Hippocampal formation (tissue), 2 donors: ENCODE measurements around the gene TMEM150A.
"Not testable (repeated sequence)": the region's sequence is repeated elsewhere in the genome, so short reads cannot be mapped to it uniquely, and the experiment has no call there.

Experiments used
- DNase-seq, 2 donors: peaks; one replicate each; lab custom pipeline; 2025; lab: John Stamatoyannopoulos, UW

The TMEM150A gene

GRCh38 chr2:85602476-85603234 lies at the start of gene TMEM150A:
TSS of gene TMEM150A (minus strand) at chr2:85602698. CDS start at chr2:85601948, 750 bp downstream.
- peak; percentile 87 to 91 for DNase-seq

DNA sequence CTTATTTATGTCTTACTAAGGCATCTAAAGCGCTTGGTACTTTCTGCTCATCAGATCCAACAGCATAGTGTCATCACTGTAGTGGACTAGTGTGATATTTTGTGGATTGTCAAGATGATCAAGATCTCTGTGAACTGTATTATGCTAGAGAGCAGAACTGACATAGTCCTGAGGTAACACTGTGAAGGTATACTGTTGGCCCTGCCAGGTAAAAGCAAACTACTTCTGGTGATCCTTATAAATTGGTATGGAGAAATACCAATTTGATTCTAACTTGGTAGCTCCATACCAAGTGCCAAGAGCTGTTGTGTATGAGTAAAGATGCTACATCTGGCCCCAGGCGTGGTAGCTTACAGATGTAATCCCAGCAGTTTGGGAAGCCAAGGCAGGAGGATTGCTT lies 49.6 kb upstream of the TMEM150A start:
- DNase-seq, result no peak

- DNase-seq, result no peak
These were observed 48.6 kb upstream of the TMEM150A start for GRCh38 chr2:85651097-85651496.

DNA sequence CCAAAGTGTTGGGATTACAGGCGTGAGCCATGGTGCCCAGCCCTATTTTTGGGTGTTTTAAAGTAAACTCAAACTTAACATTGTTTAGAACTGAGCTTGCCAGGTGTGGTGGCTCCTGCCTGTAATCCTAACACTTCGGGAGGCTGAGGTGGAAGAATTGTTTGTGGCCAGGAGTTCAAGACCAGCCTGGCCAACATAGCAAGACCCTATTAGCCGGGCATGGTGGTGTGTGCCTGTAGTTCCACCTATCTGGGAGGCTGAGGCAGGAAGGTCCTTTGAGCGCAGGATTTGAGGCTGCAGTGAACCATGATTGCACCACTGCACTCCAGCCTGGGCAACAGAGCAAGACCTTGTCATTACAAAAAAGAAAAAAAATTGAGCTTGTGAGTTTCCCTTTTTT lies 48.0 kb upstream of the TMEM150A start:
- DNase-seq, result no peak

- DNase-seq, result no peak
These were observed 47.0 kb upstream of the TMEM150A start for GRCh38 chr2:85649201-85650190.

DNA sequence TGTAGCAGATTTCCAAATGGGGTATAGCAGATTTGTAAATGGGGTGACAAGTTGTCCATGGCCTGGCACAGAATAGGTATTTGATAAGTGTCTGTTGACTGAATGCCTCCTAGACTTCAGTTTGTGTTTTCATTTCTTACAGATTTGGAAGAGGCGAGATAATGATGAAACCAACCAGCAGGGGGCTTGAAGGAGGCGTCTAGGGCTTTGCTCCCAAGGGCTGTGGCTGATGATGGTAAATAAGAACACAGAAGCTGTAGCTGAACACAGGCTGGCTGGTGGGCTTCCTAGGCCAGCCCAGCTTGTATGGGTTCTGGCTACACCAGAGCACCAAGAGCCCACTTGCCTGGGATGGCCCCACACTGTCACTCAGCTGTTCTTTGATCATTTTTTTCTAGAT lies 46.1 kb upstream of the TMEM150A start:
- DNase-seq, result no peak

GRCh38 chr2:85647823-85648526 lies 45.5 kb upstream of the TMEM150A start:
- DNase-seq, result no peak

DNA sequence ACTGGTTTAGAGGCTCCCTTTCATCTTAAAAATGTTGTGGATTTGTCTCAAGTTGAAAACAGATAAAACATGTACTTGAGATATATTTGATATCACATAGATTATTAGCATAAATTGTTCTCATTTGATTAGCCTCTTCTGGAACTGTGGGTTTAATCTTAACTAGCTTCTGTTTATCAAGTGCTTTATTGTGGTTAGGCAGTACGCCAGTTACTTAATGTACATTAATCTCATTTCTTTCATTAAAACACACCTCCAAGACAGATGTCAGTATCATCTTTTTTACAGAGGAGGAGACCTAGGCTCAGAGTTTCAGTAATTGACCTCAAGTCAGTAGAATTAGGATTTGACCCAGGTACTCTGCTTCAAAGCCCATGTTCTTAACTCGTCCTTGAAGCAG lies 43.7 kb upstream of the TMEM150A start:
- DNase-seq, result no peak

DNA sequence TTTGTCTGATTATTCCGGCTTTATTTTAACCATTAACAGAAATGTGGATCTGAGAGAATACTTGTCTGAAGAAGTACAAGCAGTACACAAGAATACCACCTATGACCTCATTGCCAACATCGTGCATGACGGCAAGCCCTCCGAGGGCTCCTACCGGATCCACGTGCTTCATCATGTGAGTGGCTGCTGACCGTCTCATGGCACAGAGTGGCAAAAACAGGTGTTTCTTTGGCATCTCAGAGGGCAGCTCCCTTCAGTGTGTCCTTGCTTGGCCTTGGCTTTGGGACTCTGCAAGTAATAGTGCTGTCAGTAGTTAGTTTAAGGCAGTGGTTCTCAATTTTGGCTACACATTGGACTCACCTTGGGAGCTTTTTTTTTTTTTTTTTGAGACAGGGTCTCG lies 42.4 kb upstream of the TMEM150A start:
- DNase-seq, result no peak

DNA sequence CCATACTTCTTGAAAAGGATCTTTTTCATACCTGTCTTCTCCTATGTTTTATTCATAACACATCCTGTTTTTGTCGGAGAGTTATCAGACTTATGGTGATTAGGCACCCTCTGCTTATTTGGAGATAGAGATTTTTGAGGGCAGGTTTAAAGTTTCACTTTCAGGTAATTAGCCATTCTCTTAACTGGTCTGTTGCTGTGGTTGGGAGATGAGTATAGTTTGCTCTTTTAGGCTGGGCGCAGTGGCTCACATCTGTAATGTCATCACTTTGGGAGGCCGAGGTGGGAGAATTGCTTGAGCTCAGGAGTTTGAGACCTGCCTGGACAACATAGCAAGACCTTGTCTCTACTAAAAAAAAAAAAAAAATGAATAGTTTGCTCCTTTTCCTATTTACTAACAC lies 40.2 kb upstream of the TMEM150A start:
- DNase-seq, result no peak

DNA sequence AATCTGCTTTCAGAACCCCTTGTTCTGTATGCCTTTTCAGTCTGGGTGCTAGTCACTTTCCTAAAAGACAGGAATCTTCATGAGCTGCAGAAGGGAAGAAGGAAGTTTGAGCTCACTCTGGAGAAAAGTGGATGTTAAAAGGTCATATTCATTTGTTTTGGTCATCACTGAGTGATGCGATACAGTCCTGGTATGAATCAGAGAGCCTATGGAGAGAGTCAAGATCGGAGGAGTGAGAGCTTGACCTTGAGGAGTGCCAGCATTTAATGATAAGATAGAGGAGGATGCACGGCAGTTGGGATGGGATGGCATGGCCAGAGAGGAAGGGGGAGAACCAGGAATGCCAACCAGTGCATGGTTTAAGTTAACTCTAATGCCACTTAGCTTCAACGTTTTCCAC lies 33.1 kb upstream of the TMEM150A start:
- no peak for DNase-seq

- no peak for DNase-seq
These were observed 32.5 kb upstream of the TMEM150A start for GRCh38 chr2:85635011-85635410.

DNA sequence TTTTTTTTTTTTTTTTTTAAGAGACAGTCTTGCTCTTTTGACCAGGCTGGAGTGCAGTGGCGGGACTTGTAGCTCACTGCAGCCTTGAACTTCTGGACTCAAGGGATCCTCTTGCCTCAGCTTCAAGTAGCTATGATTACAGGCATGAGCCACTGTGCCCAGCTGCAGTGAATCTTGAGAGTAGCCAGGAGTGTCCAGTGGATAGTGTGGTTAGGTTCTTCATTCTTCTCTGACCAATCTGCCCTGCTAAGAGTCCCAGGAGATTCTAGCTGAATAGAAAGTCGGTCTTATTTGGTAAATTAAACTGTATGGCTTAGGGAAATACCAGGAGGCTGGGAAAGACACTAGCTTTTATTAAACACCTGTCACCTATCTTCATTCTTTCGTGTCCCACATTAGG lies 28.8 kb upstream of the TMEM150A start:
- no peak for DNase-seq

DNA sequence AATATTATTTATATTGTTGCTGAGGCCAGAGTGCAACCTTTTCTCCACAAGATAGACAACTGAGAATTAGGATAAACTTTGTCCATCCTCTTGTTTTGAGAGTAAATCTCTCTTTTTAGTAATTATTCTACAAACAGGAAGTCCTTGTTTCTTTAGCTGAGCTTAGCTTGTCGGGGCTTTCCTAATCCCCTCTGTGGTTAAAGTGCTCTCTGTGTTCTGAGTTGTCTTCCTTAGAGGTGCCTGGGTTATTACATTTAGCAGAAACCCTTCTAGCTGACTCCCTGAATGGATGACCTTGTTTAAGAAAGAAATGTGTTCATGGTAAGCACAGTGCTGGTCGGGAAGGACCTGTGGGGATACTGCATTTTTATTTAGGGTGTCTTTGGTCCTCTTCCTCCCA lies 26.2 kb upstream of the TMEM150A start:
- DNase-seq, result no peak

GRCh38 chr2:85623991-85624390 lies 21.5 kb upstream of the TMEM150A start:
- DNase-seq, result no peak

- DNase-seq, result no peak
These were observed 18.8 kb upstream of the TMEM150A start for GRCh38 chr2:85621338-85621737.

GRCh38 chr2:85619617-85620016 lies 17.1 kb upstream of the TMEM150A start:
- DNase-seq, result no peak

- not testable (repeated sequence) for DNase-seq
These were observed 15.2 kb upstream of the TMEM150A start for GRCh38 chr2:85617723-85618122.

- no peak for DNase-seq
These were observed 12.9 kb upstream of the TMEM150A start for GRCh38 chr2:85615413-85615728.

DNA sequence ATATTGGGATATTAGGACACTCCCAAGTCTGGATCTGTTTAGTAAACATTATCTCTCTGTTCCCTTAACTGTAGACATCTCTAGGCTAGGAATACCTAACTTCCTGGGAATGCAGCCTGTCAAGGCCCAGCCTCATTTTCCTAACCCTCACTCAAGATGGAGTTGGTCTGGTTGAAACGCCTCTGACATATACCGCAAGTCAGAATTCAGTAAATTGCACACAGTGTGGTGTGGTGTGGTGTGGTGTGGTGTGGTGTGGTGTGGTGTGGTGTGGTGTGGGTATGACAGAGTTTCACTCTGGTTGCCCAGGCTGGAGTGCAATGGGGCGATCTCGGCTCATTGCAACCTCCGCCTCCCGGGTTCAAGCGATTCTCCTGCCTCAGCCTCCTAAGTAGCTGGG lies 12.3 kb upstream of the TMEM150A start:
- not testable (repeated sequence) for DNase-seq

GRCh38 chr2:85613717-85614515 lies 11.4 kb upstream of the TMEM150A start:
- no peak for DNase-seq
